ENCODE results near the gene SH3PXD2A.

SH3PXD2A gene

GRCh38 chr10:103648636-103649532 is 206.5 kb downstream of the SH3PXD2A start:
- Histone ChIP-seq H3K27ac (ENCODE audit: extremely low read depth, low read depth, low read length) (no peak overlapping the region), H3K36me3 (ENCODE audit: control insufficient read depth in 2 of 2, insufficient read depth in 1 of 2, low read length in 2 of 2) (peaks cover 0 to 94% of the 10 kb centered on the region in 2 experiments; a peak in 1 of 3 replicates), H3K9me3 (ENCODE audit: control insufficient read depth, insufficient read depth, low read depth, low read length) (no peaks in the 10 kb centered on the region), H3K4me3 (ENCODE audit: low read depth, low read length) (no peak overlapping the region), H3K4me1 (ENCODE audit: control insufficient read depth, insufficient read depth, low read length) (no peaks in the 10 kb centered on the region)
- CTCF ChIA-PET = interaction anchor here (1.6 to 2.3 kb wide), 2 partner anchors 37 to 50 kb away, joined by 5 read pairs; no protein-coding TSS in a partner anchor
- POLR2A ChIA-PET = interaction anchor here (1.0 kb wide), 1 partner anchor 8 kb away, joined by 3 read pairs; no protein-coding TSS in a partner anchor
- no peak for TF ChIP-seq ZNF174 (tag by site-specific recombination; IDR thresholded peaks at IDR 0.05)

DNA sequence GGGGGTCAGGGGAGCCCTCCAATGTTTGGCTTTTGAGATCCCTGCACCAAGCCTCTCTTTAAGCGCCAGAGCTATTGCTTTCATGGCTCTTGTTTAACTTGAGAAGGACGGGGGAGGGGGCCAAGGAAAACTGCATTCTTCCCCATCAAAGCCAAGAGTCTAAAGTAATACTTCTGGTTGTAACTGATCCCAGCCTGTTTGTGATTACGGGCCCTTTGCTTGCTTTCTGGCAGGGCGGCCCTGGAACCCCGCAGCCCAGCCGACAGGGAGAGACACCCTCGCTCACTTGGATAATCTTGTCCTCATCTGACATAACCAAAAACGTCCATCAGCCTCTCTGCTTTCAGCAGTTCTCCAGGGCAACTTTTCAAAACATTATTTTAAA is 207.1 kb downstream of the SH3PXD2A start:
- Histone ChIP-seq H3K4me1 (ENCODE audit: control insufficient read depth, insufficient read depth, low read length) (no peaks in the 10 kb centered on the region; the same call in 1 of the 2 replicates), H3K9me3 (ENCODE audit: control insufficient read depth, insufficient read depth, low read depth, low read length) (no peaks in the 10 kb centered on the region), H3K27ac (ENCODE audit: extremely low read depth, low read depth, low read length) (no peak overlapping the region), H3K4me3 (ENCODE audit: low read depth, low read length) (no peak overlapping the region), H3K36me3 (ENCODE audit: control insufficient read depth in 2 of 2, insufficient read depth in 1 of 2, low read length in 2 of 2) (peaks cover 0 to 92% of the 10 kb centered on the region in 2 experiments; a peak in 1 of 3 replicates)
- TF ChIP-seq MZF1 (tag by site-specific recombination; IDR thresholded peaks at IDR 0.05; ENCODE audit: borderline replicate concordance) (no peak), ZNF529 (tag by site-specific recombination; IDR thresholded peaks at IDR 0.05; ENCODE audit: insufficient replicate concordance) (no peak), ZNF10 (tag by site-specific recombination; IDR thresholded peaks at IDR 0.05) (no peak), ZNF776 (tag by site-specific recombination; IDR thresholded peaks at IDR 0.05; ENCODE audit: borderline replicate concordance) (no peak)
- TF ChIP-seq, protein P1, sequence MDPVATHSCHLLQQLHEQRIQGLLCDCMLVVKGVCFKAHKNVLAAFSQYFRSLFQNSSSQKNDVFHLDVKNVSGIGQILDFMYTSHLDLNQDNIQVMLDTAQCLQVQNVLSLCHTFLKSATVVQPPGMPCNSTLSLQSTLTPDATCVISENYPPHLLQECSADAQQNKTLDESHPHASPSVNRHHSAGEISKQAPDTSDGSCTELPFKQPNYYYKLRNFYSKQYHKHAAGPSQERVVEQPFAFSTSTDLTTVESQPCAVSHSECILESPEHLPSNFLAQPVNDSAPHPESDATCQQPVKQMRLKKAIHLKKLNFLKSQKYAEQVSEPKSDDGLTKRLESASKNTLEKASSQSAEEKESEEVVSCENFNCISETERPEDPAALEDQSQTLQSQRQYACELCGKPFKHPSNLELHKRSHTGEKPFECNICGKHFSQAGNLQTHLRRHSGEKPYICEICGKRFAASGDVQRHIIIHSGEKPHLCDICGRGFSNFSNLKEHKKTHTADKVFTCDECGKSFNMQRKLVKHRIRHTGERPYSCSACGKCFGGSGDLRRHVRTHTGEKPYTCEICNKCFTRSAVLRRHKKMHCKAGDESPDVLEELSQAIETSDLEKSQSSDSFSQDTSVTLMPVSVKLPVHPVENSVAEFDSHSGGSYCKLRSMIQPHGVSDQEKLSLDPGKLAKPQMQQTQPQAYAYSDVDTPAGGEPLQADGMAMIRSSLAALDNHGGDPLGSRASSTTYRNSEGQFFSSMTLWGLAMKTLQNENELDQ (tag by site-specific recombination; IDR thresholded peaks at IDR 0.05; ENCODE audit: low read depth) = no peak
- ChIA-PET POLR2A (no interaction called here), CTCF (interaction anchor here (0.6 to 2.3 kb wide), 2 partner anchors 38 to 568 kb away, joined by 5 read pairs; no protein-coding TSS in a partner anchor)

DNA sequence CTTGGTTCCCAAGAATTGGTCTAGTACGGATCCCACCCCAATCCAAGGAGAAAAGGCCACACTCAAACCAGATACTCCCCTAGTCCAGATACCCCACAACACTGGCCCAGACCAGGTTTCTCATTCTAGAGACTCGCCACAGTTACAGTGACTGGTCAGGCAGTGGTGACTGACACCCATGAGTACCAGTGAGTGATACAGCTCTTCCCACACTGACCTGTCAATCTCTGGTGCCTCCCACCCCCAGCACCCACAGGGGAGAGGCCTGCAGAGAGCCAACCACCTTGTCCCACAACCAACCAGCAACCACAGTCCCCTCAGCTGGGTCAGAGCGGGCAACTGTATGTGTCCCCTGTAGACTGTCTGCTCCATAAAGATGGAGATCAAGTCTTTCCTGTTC is 209.1 kb downstream of the SH3PXD2A start:
- H3K4me3 ChIP-seq (ENCODE audit: low read depth, low read length) = no peak overlapping the region
- POLR2A ChIA-PET = interaction anchor here (1.2 kb wide), 1 partner anchor 23 kb away, joined by 3 read pairs; no protein-coding TSS in a partner anchor
- no peaks in the 10 kb centered on the region; the same call in 1 of the 2 replicates for H3K4me1 ChIP-seq (ENCODE audit: control insufficient read depth, insufficient read depth, low read length)
- CTCF ChIA-PET = no interaction called here
- peaks cover 0 to 92% of the 10 kb centered on the region in 2 experiments; a peak in 1 of 3 replicates for H3K36me3 ChIP-seq (ENCODE audit: control insufficient read depth in 2 of 2, insufficient read depth in 1 of 2, low read length in 2 of 2)
- no peaks in the 10 kb centered on the region for H3K9me3 ChIP-seq (ENCODE audit: control insufficient read depth, insufficient read depth, low read depth, low read length)
- H3K27ac ChIP-seq (ENCODE audit: extremely low read depth, low read depth, low read length) = no peak overlapping the region
- TF ChIP-seq ZNF660 (tag by site-specific recombination; IDR thresholded peaks at IDR 0.05) = no peak
- TF ChIP-seq ZFP41 (tag by site-specific recombination; IDR thresholded peaks at IDR 0.05; ENCODE audit: borderline replicate concordance) = no peak
- TF ChIP-seq ZNF404 (tag by site-specific recombination; IDR thresholded peaks at IDR 0.05) = no peak
- no peak for TF ChIP-seq ZNF184 (tag by site-specific recombination; IDR thresholded peaks at IDR 0.05)
- TF ChIP-seq ZNF24 (tag by site-specific recombination; IDR thresholded peaks at IDR 0.05) = no peak

GRCh38 chr10:103645141-103646054 is 210.0 kb downstream of the SH3PXD2A start:
- TF ChIP-seq KLF8 (tag by site-specific recombination; IDR thresholded peaks at IDR 0.05) = no peak
- no peak for TF ChIP-seq ZNF132 (tag by site-specific recombination; IDR thresholded peaks at IDR 0.05; ENCODE audit: borderline replicate concordance)
- TF ChIP-seq GLIS1 (tag by site-specific recombination; IDR thresholded peaks at IDR 0.05) = peak; percentile 65; the same call in 1 of the 2 replicates
- no peak for TF ChIP-seq ZNF341 (tag by site-specific recombination; IDR thresholded peaks at IDR 0.05; ENCODE audit: low read depth)
- TF ChIP-seq GLI4 (tag by site-specific recombination; IDR thresholded peaks at IDR 0.05) = no peak
- TF ChIP-seq ZNF112 (tag by site-specific recombination; IDR thresholded peaks at IDR 0.05) = no peak
- TF ChIP-seq ZNF48 (tag by site-specific recombination; IDR thresholded peaks at IDR 0.05) = no peak
- TF ChIP-seq ZNF747 (tag by site-specific recombination; IDR thresholded peaks at IDR 0.05) = no peak
- Histone ChIP-seq H3K36me3 (ENCODE audit: control insufficient read depth in 2 of 2, insufficient read depth in 1 of 2, low read length in 2 of 2) (peaks cover 0 to 92% of the 10 kb centered on the region in 2 experiments; a peak in 1 of 3 replicates), H3K9me3 (ENCODE audit: control insufficient read depth, insufficient read depth, low read depth, low read length) (no peaks in the 10 kb centered on the region), H3K4me3 (ENCODE audit: low read depth, low read length) (no peak overlapping the region), H3K27ac (ENCODE audit: extremely low read depth, low read depth, low read length) (no peak overlapping the region), H3K4me1 (ENCODE audit: control insufficient read depth, insufficient read depth, low read length) (no peaks in the 10 kb centered on the region; the same call in 1 of the 2 replicates)
- POLR2A ChIA-PET = interaction anchor here (1.2 kb wide), 1 partner anchor 23 kb away, joined by 3 read pairs; no protein-coding TSS in a partner anchor
- CTCF ChIA-PET = no interaction called here
